IPS-NIHi7 (cell line): ENCODE results near the gene KIAA1191.
"Not testable (repeated sequence)": the region's sequence is repeated elsewhere in the genome, so short reads cannot be mapped to it uniquely, and the experiment has no call there.

Source experiments
- DNase-seq: peaks from one replicate; pipeline ENCODE4 v3.0.0; 2012; ENCODE audit warnings: mixed read lengths; ENCODE audit errors: extremely low spot score

KIAA1191 gene

DNA sequence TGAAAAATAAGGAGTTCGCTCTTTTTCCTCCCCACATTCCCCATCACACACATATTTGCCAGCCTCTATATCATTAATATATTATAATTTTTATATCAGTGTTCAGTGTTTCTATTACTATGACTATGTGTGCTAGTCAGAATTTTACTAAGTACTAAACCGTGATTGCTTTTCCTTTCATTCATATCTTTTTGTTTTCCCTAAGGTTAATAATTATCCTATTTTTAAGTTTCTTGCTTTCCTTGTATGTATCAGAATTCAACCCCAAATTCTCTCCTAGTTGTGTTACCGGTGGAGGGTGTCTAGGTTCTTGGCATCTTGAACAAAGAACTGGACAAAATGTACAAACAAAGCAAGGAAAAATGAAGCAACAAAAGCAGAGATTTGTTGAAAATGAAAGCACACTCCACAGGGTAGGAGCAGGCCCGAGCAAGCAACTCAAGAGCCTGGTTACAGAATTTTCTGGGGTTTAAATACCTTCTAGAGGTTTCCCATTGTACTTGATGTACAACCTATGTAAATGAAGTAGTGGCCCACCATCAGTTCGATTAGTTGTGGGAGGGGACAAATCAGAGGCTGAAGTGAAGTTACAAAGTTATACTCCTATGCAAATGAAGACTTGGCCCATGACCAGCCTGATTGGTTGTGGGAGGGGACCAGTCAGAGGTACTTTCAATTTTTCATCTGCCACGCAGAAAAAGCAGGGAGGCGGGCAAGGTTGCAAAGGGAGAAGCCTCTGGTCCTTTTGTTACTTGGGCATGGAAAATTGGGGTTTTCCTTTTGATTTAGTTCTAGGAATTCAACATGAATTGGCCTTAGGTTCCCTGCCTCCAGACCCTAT lies 43.8 kb downstream of the KIAA1191 start:
- no peak for DNase-seq

- DNase-seq, result not testable (repeated sequence)
Measured at GRCh38 chr5:176305356-176305755, 56.2 kb downstream of the KIAA1191 start.
